ENCODE measurements around the gene SAFB2.

DNA sequence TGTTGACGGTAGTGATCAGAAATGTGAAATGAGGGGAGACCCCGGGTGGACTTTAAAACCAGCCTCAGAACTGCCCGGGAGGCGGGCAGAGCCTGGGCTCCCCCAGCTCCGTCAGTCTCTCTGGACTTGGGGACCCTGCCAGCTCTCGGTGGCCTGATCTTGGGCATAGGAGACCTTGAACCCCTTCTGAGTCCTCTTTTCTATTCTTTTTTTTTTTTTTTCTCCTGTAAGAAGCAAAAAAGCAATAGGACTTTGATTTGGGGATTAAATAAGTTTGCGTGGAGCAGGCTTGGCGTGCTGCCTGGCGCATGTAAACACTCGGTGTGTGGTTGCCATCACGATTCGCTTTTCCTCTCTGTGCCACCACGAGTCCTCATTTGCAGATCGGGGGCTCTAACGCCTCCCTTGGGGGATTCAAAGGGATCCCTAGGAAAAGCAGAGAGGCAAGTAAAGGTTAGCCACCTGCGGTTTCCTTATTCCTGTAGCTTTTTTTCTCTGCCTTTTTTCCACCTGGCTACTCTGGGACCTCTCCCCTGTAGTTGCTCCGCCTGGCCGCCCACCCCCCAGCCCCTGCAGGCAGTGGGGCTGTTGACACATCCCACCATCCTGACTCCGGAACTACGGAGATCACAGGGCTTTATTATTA is 1.6 kb upstream of the SAFB2 start:
- TF ChIP-seq KLF6 (CRISPR knock-in tag; IDR thresholded peaks at IDR 0.05; ENCODE audit: borderline replicate concordance) = no peak
- no peak for TF ChIP-seq CEBPB (tag; IDR thresholded peaks at IDR 0.05)
- TF ChIP-seq FOXA1 (IDR thresholded peaks at IDR 0.05; ENCODE audit: borderline replicate concordance) = no peak
- TF ChIP-seq, protein P1, sequence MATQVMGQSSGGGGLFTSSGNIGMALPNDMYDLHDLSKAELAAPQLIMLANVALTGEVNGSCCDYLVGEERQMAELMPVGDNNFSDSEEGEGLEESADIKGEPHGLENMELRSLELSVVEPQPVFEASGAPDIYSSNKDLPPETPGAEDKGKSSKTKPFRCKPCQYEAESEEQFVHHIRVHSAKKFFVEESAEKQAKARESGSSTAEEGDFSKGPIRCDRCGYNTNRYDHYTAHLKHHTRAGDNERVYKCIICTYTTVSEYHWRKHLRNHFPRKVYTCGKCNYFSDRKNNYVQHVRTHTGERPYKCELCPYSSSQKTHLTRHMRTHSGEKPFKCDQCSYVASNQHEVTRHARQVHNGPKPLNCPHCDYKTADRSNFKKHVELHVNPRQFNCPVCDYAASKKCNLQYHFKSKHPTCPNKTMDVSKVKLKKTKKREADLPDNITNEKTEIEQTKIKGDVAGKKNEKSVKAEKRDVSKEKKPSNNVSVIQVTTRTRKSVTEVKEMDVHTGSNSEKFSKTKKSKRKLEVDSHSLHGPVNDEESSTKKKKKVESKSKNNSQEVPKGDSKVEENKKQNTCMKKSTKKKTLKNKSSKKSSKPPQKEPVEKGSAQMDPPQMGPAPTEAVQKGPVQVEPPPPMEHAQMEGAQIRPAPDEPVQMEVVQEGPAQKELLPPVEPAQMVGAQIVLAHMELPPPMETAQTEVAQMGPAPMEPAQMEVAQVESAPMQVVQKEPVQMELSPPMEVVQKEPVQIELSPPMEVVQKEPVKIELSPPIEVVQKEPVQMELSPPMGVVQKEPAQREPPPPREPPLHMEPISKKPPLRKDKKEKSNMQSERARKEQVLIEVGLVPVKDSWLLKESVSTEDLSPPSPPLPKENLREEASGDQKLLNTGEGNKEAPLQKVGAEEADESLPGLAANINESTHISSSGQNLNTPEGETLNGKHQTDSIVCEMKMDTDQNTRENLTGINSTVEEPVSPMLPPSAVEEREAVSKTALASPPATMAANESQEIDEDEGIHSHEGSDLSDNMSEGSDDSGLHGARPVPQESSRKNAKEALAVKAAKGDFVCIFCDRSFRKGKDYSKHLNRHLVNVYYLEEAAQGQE (IDR thresholded peaks at IDR 0.05; ENCODE audit: borderline replicate concordance) = no peak
- TF ChIP-seq, protein P1 (CRISPR knock-in tag; IDR thresholded peaks at IDR 0.05; ENCODE audit: low read depth) = no peak
- no peak for TF ChIP-seq ZBTB49 (CRISPR knock-in tag; IDR thresholded peaks at IDR 0.05; ENCODE audit: borderline replicate concordance)
- TF ChIP-seq ZNF561 (CRISPR knock-in tag; conservative IDR thresholded peaks at IDR 0.05) = no peak
- TF ChIP-seq RFX1 (IDR thresholded peaks at IDR 0.05) = no peak
- TF ChIP-seq MXD1 (CRISPR knock-in tag; IDR thresholded peaks at IDR 0.05; ENCODE audit: borderline replicate concordance, poor library complexity, severe bottlenecking) = no peak
- TF ChIP-seq, protein P2, sequence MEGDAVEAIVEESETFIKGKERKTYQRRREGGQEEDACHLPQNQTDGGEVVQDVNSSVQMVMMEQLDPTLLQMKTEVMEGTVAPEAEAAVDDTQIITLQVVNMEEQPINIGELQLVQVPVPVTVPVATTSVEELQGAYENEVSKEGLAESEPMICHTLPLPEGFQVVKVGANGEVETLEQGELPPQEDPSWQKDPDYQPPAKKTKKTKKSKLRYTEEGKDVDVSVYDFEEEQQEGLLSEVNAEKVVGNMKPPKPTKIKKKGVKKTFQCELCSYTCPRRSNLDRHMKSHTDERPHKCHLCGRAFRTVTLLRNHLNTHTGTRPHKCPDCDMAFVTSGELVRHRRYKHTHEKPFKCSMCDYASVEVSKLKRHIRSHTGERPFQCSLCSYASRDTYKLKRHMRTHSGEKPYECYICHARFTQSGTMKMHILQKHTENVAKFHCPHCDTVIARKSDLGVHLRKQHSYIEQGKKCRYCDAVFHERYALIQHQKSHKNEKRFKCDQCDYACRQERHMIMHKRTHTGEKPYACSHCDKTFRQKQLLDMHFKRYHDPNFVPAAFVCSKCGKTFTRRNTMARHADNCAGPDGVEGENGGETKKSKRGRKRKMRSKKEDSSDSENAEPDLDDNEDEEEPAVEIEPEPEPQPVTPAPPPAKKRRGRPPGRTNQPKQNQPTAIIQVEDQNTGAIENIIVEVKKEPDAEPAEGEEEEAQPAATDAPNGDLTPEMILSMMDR (IDR thresholded peaks at IDR 0.05 in 2 of 3, conservative IDR thresholded peaks at IDR 0.05 in 1 of 3; ENCODE audit: insufficient read depth in 2 of 3, low read depth in 1 of 3, low read length in 3 of 3) = no peak
- TF ChIP-seq CEBPG (CRISPR knock-in tag; IDR thresholded peaks at IDR 0.05) = no peak
- TF ChIP-seq CEBPG (tag; conservative IDR thresholded peaks at IDR 0.05 in 1 of 2, IDR thresholded peaks at IDR 0.05 in 1 of 2) = no peak
- TF ChIP-seq STAT5A (IDR thresholded peaks at IDR 0.05; ENCODE audit: borderline replicate concordance, low read length) = no peak
- TF ChIP-seq BHLHE40 (IDR thresholded peaks at IDR 0.05; ENCODE audit: low read length) = no peak

Data from K562 (cell line).